Keratinocyte (primary cell): Measurements from ENCODE around the gene BTNL3.

Experiments
- CTCF ChIP-seq, 3 experiments: IDR thresholded peaks in 1 of 3; conservative IDR thresholded peaks in 1 of 3; optimal IDR thresholded peaks in 1 of 3; 2 replicates in 2 of 3; 3 replicates in 1 of 3; pipeline versions ENCODE3 to v1.5.1; 2011; ENCODE audit warnings: low read length in 3 of 3, mild to moderate bottlenecking in 3 of 3, moderate library complexity in 2 of 3, control low read depth in 1 of 3, inconsistent platforms in 1 of 3; ENCODE audit not compliant: insufficient read depth in 2 of 3; ENCODE audit errors: extremely low read depth in 1 of 3
- EZH2 ChIP-seq: IDR thresholded peaks from one replicate; pipeline ENCODE4 v1.6.1; 2012; ENCODE audit warnings: inconsistent platforms, mild to moderate bottlenecking, low read length, moderate library complexity

DNA sequence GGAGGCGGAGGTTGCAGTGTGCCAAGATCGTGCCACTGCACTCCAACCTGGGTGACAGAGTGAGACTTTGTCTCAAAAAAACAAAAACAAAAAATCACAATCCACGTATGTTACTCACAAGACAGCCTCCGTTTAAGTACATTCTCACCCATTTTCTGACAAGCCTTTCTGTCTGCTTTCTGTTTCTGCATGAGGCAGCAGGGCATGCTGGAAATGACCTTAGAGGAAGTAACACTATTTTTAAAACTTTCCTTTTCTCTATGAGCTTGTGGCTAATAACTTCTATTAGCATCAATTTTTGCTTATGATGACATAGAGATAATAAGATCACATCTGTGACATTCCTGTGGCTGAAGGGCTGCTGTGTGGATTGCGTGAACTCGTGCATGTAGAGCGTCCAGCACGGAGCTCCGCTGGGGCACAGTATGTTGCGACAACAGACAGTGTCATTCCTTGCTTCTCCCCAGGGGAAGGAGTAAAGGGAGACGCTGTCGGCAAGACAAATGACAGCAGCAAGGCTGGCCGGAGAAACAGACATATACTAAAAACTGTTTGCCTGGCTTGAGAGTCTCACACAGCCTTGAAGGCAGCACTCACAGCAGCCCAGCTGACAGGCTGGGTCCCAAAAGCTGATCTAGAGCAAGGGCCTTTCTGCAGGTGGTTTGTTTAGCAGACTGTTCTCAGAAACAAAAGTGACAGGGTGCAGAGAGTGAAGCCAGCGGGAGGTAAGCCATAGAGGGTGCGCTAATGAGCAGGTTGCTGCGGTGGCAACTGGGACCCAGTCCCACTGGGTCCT is 1.6 kb downstream of the BTNL3 start:
- TF ChIP-seq CTCF (optimal IDR thresholded peaks at IDR 0.05 in 1 of 3, IDR thresholded peaks at IDR 0.05 in 1 of 3, conservative IDR thresholded peaks at IDR 0.05 in 1 of 3; ENCODE audit: extremely low read depth in 1 of 3, insufficient read depth in 2 of 3, low read length in 3 of 3) (no peak), EZH2 (no peak)
